PFSK-1 (cell line): ENCODE results near the gene VTN.

Experiments used
- POLR2AphosphoS5 ChIP-seq: IDR thresholded peaks from 2 replicates; pipeline ENCODE4 v1.6.1; 2012; ENCODE audit warnings: low read depth, mild to moderate bottlenecking, control low read depth, low read length, moderate library complexity
- TAF1 ChIP-seq: IDR thresholded peaks from 2 replicates; pipeline ENCODE4 v1.6.1; 2012; ENCODE audit warnings: low read length, control low read depth, borderline replicate concordance; ENCODE audit not compliant: insufficient read depth
- TF ChIP-seq, protein P1 (sequence below), 2 experiments: IDR thresholded peaks; 2 replicates each; pipeline versions ENCODE4 v1.6.1 to v1.8.0; 2011 to 2012; ENCODE audit warnings: low read depth in 2 of 2, low read length in 2 of 2, control low read depth in 1 of 2, inconsistent platforms in 1 of 2, mild to moderate bottlenecking in 1 of 2, moderate library complexity in 1 of 2; ENCODE audit not compliant: insufficient read depth in 1 of 2

- TF ChIP-seq POLR2AphosphoS5: no peak
- TF ChIP-seq, protein P1, sequence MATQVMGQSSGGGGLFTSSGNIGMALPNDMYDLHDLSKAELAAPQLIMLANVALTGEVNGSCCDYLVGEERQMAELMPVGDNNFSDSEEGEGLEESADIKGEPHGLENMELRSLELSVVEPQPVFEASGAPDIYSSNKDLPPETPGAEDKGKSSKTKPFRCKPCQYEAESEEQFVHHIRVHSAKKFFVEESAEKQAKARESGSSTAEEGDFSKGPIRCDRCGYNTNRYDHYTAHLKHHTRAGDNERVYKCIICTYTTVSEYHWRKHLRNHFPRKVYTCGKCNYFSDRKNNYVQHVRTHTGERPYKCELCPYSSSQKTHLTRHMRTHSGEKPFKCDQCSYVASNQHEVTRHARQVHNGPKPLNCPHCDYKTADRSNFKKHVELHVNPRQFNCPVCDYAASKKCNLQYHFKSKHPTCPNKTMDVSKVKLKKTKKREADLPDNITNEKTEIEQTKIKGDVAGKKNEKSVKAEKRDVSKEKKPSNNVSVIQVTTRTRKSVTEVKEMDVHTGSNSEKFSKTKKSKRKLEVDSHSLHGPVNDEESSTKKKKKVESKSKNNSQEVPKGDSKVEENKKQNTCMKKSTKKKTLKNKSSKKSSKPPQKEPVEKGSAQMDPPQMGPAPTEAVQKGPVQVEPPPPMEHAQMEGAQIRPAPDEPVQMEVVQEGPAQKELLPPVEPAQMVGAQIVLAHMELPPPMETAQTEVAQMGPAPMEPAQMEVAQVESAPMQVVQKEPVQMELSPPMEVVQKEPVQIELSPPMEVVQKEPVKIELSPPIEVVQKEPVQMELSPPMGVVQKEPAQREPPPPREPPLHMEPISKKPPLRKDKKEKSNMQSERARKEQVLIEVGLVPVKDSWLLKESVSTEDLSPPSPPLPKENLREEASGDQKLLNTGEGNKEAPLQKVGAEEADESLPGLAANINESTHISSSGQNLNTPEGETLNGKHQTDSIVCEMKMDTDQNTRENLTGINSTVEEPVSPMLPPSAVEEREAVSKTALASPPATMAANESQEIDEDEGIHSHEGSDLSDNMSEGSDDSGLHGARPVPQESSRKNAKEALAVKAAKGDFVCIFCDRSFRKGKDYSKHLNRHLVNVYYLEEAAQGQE (IDR thresholded peaks at IDR 0.05; ENCODE audit: insufficient read depth in 1 of 2, low read depth in 2 of 2, low read length in 2 of 2): no peak
- TF ChIP-seq TAF1: no peak
These were observed 6.9 kb downstream of the VTN start for GRCh38 chr17:28363186-28363585.
